ENCODE results near the gene FDX1.

Gene FDX1

DNA sequence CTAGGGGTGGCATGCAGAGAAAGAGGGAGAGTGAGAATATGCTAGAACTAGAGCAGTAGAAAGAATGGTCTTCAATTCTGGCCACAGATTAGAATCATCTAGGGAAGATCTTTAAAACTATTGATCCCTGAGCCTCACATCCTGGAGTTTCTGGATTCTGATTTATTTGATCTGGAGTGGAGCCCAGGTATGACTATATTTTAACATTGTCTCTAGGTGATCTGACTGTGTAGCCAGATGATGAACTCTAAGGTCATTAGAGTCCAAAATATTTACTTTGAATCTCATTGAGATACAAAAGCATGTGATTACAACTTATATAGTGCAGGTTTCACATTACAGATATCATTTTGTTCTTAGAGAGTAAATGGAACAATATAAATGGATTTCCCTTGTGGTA lies 79.7 kb downstream of the FDX1 start:
- DNase-seq (ENCODE audit: low spot score), result no peak

GRCh38 chr11:110512026-110512425 lies 82.3 kb downstream of the FDX1 start:
- DNase-seq (ENCODE audit: low spot score), result no peak

- DNase-seq (ENCODE audit: low spot score), result no peak
Observed at GRCh38 chr11:110513259-110513801, 83.6 kb downstream of the FDX1 start.

- no peak for DNase-seq (ENCODE audit: low spot score)
Observed at GRCh38 chr11:110513846-110514437, 84.2 kb downstream of the FDX1 start.

Measured in pons (tissue), 1 donor.